Activated T-helper 2 cell treated with anti-CD3 and anti-CD28 coated beads, Interferon-gamma antibody, Interleukin-2, Interleukin-4, amounts not matched to agents 10 μg/mL and 5 μg/mL and 100 μg/mL, durations not matched to agents 14 hours and 24 hours and 36 hours (primary cell): ENCODE results near the gene CRYBG3. TPM values are rescaled to one million over a fixed set of nuclear protein-coding genes. Genes with fewer than 3 reads are reported as not detected.

Experiments used
- DNase-seq: peaks from one replicate; pipeline ENCODE4 v3.0.0; 2021; ENCODE audit warnings: low spot score
- H3K27ac Mint-ChIP-seq: one replicate; pipeline ENCODE4 v1.8.0; 2021; ENCODE audit warnings: mixed read lengths
- H3K27me3 Mint-ChIP-seq: one replicate; pipeline ENCODE4 v1.8.0; 2021; ENCODE audit warnings: low read depth, mixed read lengths
- H3K36me3 Mint-ChIP-seq: one replicate; pipeline ENCODE4 v1.8.0; 2021; ENCODE audit warnings: low read depth, mixed read lengths
- H3K4me1 Mint-ChIP-seq: one replicate; pipeline ENCODE4 v1.8.0; 2021; ENCODE audit warnings: low read depth, mixed read lengths
- H3K4me3 Mint-ChIP-seq: one replicate; pipeline ENCODE4 v1.8.0; 2021; ENCODE audit warnings: low read depth, mild to moderate bottlenecking, moderate library complexity, mixed read lengths
- H3K9me3 Mint-ChIP-seq: one replicate; pipeline ENCODE4 v1.8.0; 2021; ENCODE audit warnings: mixed read lengths
- intact Hi-C: fragments of 100-400 bp; cut with micrococcal nuclease; formaldehyde crosslinking; loops from one replicate; pipeline ENCODE4 v1.15.1; 2023
- total RNA-seq: library from RNA; stranded (reverse); gene quantifications from 2 replicates; pipeline ENCODE4 v1.2.3, GENCODE V29; 2022

CRYBG3 gene
- total RNA-seq, 1 donor from 2014 or later: 7.5 TPM

GRCh38 chr3:97958396-97958795 is 136.6 kb downstream of the CRYBG3 start:
- Mint-ChIP-seq H3K9me3 (no peaks in the 10 kb centered on the region), H3K27ac (no peak overlapping the region), H3K4me1 (peaks cover 11% of the 10 kb centered on the region), H3K36me3 (peaks cover 70% of the 10 kb centered on the region), H3K27me3 (no peaks in the 10 kb centered on the region), H3K4me3 (no peak overlapping the region)
- no peak for DNase-seq
- intact Hi-C loops: no loop called here

- Mint-ChIP-seq H3K4me1 (peaks cover 15% of the 10 kb centered on the region), H3K27me3 (no peaks in the 10 kb centered on the region), H3K4me3 (no peak overlapping the region), H3K27ac (no peak overlapping the region), H3K9me3 (no peaks in the 10 kb centered on the region), H3K36me3 (peaks cover 72% of the 10 kb centered on the region)
- no peak for DNase-seq
- intact Hi-C loops: no loop called here
Observed at GRCh38 chr3:97958796-97959195, 137.0 kb downstream of the CRYBG3 start.

- Mint-ChIP-seq H3K4me1 (peaks cover 22% of the 10 kb centered on the region), H3K27me3 (no peaks in the 10 kb centered on the region), H3K9me3 (no peaks in the 10 kb centered on the region), H3K4me3 (no peak overlapping the region), H3K27ac (no peak overlapping the region), H3K36me3 (peaks cover 72% of the 10 kb centered on the region)
- DNase-seq: no peak
- intact Hi-C loops: no loop called here
Observed at GRCh38 chr3:97959872-97960271, 138.1 kb downstream of the CRYBG3 start.

- Mint-ChIP-seq H3K27me3 (no peaks in the 10 kb centered on the region), H3K27ac (no peak overlapping the region), H3K9me3 (no peaks in the 10 kb centered on the region)
Observed at GRCh38 chr3:97960551-97960950, 138.7 kb downstream of the CRYBG3 start.

GRCh38 chr3:97960993-97961766 is 139.4 kb downstream of the CRYBG3 start:
- Mint-ChIP-seq H3K9me3 (no peaks in the 10 kb centered on the region), H3K27ac (no peak overlapping the region), H3K27me3 (no peaks in the 10 kb centered on the region), H3K36me3 (peaks cover 71% of the 10 kb centered on the region), H3K4me1 (peaks cover 30% of the 10 kb centered on the region), H3K4me3 (no peak overlapping the region)
- no peak for DNase-seq
- intact Hi-C loops: no loop called here

More at GRCh38 chr3:97960551-97960950, 138.7 kb downstream of the CRYBG3 start:
- intact Hi-C loops: no loop called here
- H3K4me1 Mint-ChIP-seq: peaks cover 25% of the 10 kb centered on the region
- peaks cover 71% of the 10 kb centered on the region for H3K36me3 Mint-ChIP-seq
- H3K4me3 Mint-ChIP-seq: no peak overlapping the region
- DNase-seq: no peak

GRCh38 chr3:97967966-97968365 is 146.2 kb downstream of the CRYBG3 start:
- intact Hi-C loops: no loop called here
- peaks cover 71% of the 10 kb centered on the region for H3K4me1 Mint-ChIP-seq
- H3K9me3 Mint-ChIP-seq: no peaks in the 10 kb centered on the region
- H3K27me3 Mint-ChIP-seq: no peaks in the 10 kb centered on the region
- peaks cover 56% of the 10 kb centered on the region for H3K36me3 Mint-ChIP-seq
- peak overlapping the region; percentile 52 for H3K27ac Mint-ChIP-seq
- peak overlapping the region; percentile 34 for H3K4me3 Mint-ChIP-seq
- no peak for DNase-seq

GRCh38 chr3:97968376-97968775 is 146.6 kb downstream of the CRYBG3 start:
- Mint-ChIP-seq H3K4me1 (peaks cover 73% of the 10 kb centered on the region), H3K27me3 (no peaks in the 10 kb centered on the region), H3K4me3 (peak overlapping the region; percentile 34), H3K27ac (peak overlapping the region; percentile 52), H3K9me3 (no peaks in the 10 kb centered on the region), H3K36me3 (peaks cover 56% of the 10 kb centered on the region)
- intact Hi-C loops: no loop called here
- no peak for DNase-seq

- peak overlapping the region; percentile 58 for H3K27ac Mint-ChIP-seq
- peak overlapping the region; percentile 41 for H3K4me3 Mint-ChIP-seq
- intact Hi-C loops: no loop called here
- no peaks in the 10 kb centered on the region for H3K9me3 Mint-ChIP-seq
- H3K27me3 Mint-ChIP-seq: no peaks in the 10 kb centered on the region
- DNase-seq: no peak
- H3K4me1 Mint-ChIP-seq: peaks cover 72% of the 10 kb centered on the region
- peaks cover 47% of the 10 kb centered on the region for H3K36me3 Mint-ChIP-seq
Observed at GRCh38 chr3:97969541-97969940, 147.7 kb downstream of the CRYBG3 start.

- Mint-ChIP-seq H3K9me3 (no peaks in the 10 kb centered on the region), H3K4me1 (peaks cover 74% of the 10 kb centered on the region), H3K4me3 (peak overlapping the region; percentile 86), H3K36me3 (peaks cover 42% of the 10 kb centered on the region), H3K27me3 (no peaks in the 10 kb centered on the region), H3K27ac (peak overlapping the region; percentile 89)
- DNase-seq: no peak
- intact Hi-C loops: loop anchor here (2.0 to 5.0 kb wide), 2 partner anchors 53 to 67 kb away; partner anchors contain the start of gene GABRR3
Observed at GRCh38 chr3:97970156-97970555, 148.3 kb downstream of the CRYBG3 start.

- intact Hi-C loops: loop anchor here (2.0 to 5.0 kb wide), 2 partner anchors 52 to 66 kb away; partner anchors contain the start of gene GABRR3
- no peak for DNase-seq
- peak overlapping the region; percentile 86 for H3K4me3 Mint-ChIP-seq
- H3K27ac Mint-ChIP-seq: peak overlapping the region; percentile 89
- H3K36me3 Mint-ChIP-seq: peaks cover 34% of the 10 kb centered on the region
- H3K9me3 Mint-ChIP-seq: no peaks in the 10 kb centered on the region
- no peaks in the 10 kb centered on the region for H3K27me3 Mint-ChIP-seq
- H3K4me1 Mint-ChIP-seq: peaks cover 69% of the 10 kb centered on the region
Observed at GRCh38 chr3:97970956-97971620, 149.3 kb downstream of the CRYBG3 start.

- H3K36me3 Mint-ChIP-seq: peaks cover 26% of the 10 kb centered on the region
- no peaks in the 10 kb centered on the region for H3K9me3 Mint-ChIP-seq
- H3K4me3 Mint-ChIP-seq: peak within 1 kb of the TSS; percentile 86
- peaks cover 68% of the 10 kb centered on the region for H3K4me1 Mint-ChIP-seq
- peak; percentile 75 for DNase-seq
- intact Hi-C loops: loop anchor here (1.0 to 5.0 kb wide), 5 partner anchors 9 to 150 kb away; partner anchors contain the start of genes CRYBG3 and GABRR3
- H3K27me3 Mint-ChIP-seq: no peaks in the 10 kb centered on the region
- H3K27ac Mint-ChIP-seq: peak within 1 kb of the TSS; percentile 89
Observed at GRCh38 chr3:97971679-97972567, 150.1 kb downstream of the CRYBG3 start, which contains the start of gene RIOX2. TSS of gene RIOX2 (minus strand) at chr3:97972431. CDS start at chr3:97967593, 4,838 bp downstream.

- Mint-ChIP-seq H3K4me1 (peaks cover 60% of the 10 kb centered on the region), H3K27me3 (no peaks in the 10 kb centered on the region), H3K9me3 (no peaks in the 10 kb centered on the region), H3K36me3 (peaks cover 18% of the 10 kb centered on the region), H3K4me3 (peak overlapping the region; percentile 70), H3K27ac (peak overlapping the region; percentile 70)
- intact Hi-C loops: loop anchor here (1.0 to 5.0 kb wide), 4 partner anchors 8 to 151 kb away; partner anchors contain the start of genes CRYBG3 and GABRR3
- no peak for DNase-seq
Observed at GRCh38 chr3:97972976-97973375, 151.2 kb downstream of the CRYBG3 start.
